ENCODE data around the gene ZNF141. TPM values are rescaled to one million over a fixed set of nuclear protein-coding genes. Genes with fewer than 3 reads are reported as not detected.

The ZNF141 gene
- total RNA-seq, 1 experiment from 2014 or later, result 43.6 TPM

DNA sequence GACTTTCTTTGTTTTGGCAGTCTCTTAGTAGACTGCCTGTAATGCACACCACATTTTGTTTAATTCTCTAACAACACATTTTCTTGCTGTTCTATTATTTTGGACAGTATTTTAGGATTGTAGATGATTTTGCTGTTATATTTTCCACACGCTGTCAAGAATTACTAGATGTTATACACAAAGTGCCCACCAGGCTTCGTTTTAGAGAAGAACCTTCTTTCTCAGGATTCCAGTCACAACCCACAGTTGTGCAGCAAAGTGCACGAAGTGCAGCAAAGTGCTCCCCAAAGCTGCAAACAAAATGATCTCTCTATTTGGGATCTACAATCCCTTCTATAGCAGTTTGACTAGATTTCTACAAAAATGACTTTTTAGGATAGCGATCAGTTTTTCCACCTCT is 2.4 kb downstream of the ZNF141 start:
- peak overlapping the region; percentile 99 for H3K4me3 Mint-ChIP-seq
- ATAC-seq (no peak), DNase-seq (ENCODE audit: low spot score) (no peak)
- ChIA-PET POLR2A (no interaction called here), CTCF (interaction anchor here (0.5 kb wide), 1 partner anchor 78 kb away, joined by 4 read pairs; no protein-coding TSS in a partner anchor)
- peaks cover 34% of the 10 kb centered on the region for H3K4me1 Mint-ChIP-seq
- H3K27me3 Mint-ChIP-seq (ENCODE audit: low read depth), result peaks cover 6% of the 10 kb centered on the region; the same call in 1 of the 2 replicates
- peak overlapping the region; percentile 7; the same call in 1 of the 2 replicates for H3K27ac Mint-ChIP-seq
- peaks cover 35% of the 10 kb centered on the region for H3K36me3 Mint-ChIP-seq
- TF ChIP-seq SMAD3 (CRISPR knock-in tag; IDR thresholded peaks at IDR 0.05; ENCODE audit: borderline replicate concordance), result no peak
- TF ChIP-seq, protein P1, sequence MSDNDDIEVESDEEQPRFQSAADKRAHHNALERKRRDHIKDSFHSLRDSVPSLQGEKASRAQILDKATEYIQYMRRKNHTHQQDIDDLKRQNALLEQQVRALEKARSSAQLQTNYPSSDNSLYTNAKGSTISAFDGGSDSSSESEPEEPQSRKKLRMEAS (CRISPR knock-in tag; IDR thresholded peaks at IDR 0.05), result no peak
- H3K9me3 Mint-ChIP-seq, result peaks cover 4% of the 10 kb centered on the region; the same call in 1 of the 2 replicates

DNA sequence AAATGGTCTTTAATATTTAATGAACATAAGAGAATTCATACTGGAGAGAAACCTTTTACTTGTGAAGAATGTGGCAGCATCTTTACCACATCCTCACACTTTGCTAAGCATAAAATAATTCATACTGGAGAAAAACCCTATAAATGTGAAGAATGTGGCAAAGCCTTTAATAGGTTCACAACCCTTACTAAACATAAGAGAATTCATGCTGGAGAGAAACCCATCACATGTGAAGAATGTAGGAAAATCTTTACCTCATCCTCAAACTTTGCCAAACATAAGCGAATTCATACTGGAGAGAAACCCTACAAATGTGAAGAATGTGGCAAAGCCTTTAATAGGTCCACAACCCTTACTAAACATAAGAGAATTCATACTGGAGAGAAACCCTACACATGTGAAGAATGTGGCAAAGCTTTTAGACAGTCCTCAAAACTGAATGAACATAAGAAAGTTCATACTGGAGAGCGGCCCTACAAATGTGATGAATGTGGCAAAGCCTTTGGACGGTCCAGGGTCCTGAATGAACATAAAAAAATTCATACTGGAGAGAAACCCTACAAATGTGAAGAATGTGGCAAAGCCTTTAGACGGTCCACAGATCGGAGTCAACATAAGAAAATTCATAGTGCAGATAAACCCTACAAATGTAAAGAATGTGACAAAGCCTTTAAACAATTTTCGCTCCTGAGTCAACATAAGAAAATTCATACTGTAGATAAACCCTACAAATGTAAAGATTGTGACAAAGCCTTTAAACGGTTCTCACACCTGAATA is 35.6 kb downstream of the ZNF141 start:
- ATAC-seq, result no peak
- POLR2A ChIA-PET, result no interaction called here
- Mint-ChIP-seq H3K27me3 (ENCODE audit: low read depth) (peaks cover 21% of the 10 kb centered on the region), H3K27ac (no peak overlapping the region), H3K36me3 (peaks cover 95% of the 10 kb centered on the region), H3K4me3 (no peak overlapping the region), H3K9me3 (peaks cover 82% of the 10 kb centered on the region), H3K4me1 (no peaks in the 10 kb centered on the region)
- CTCF ChIA-PET, result no interaction called here
- no peak for TF ChIP-seq SP1 (CRISPR knock-in tag; conservative IDR thresholded peaks at IDR 0.05)
- no peak for TF ChIP-seq NR2C2 (CRISPR knock-in tag; IDR thresholded peaks at IDR 0.05)
- TF ChIP-seq JUN (CRISPR knock-in tag; IDR thresholded peaks at IDR 0.05), result no peak
- TF ChIP-seq, protein P2, sequence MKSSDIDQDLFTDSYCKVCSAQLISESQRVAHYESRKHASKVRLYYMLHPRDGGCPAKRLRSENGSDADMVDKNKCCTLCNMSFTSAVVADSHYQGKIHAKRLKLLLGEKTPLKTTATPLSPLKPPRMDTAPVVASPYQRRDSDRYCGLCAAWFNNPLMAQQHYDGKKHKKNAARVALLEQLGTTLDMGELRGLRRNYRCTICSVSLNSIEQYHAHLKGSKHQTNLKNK (CRISPR knock-in tag; IDR thresholded peaks at IDR 0.05), result no peak
- TF ChIP-seq CREM (CRISPR knock-in tag; IDR thresholded peaks at IDR 0.05), result no peak
- no peak for DNase-seq (ENCODE audit: low spot score)

DNA sequence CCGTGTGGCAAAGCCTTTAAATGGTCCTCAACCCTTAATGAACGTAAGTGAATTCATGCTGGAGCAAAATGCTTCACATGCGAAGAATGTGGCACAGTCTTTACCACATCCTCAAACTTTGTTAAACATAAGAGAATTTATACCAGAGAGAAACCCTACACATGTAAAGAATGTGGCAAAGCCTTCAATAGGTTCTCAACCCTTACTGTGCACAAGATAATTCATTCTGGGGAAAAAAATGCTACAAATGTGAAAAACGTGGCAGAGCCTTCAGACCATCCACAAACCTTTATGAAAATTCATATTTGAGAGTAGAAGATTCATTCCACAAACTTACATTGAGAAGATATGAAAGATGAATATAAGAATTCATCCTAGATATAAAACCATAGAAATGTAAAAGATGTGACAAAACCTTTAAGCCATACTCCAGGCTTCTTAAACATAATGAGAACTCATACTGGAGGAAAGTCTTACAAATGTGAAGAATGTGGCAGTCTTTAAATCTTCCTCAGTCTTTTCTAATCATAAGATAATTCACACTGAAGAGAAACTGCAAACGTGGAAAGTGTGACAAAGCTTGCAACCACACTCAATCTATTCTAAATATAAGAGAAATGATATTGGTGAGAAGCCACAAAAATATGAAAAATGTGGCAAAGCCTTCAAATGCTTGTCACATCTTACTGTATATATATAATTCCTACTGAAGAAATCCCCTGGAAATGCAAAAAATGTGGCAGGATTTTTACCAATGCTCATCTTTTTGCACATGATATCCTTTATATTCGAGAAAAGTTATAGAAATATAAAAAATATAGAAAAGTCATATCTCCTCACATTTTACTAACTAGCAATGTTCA is 36.9 kb downstream of the ZNF141 start:
- Mint-ChIP-seq H3K4me1 (no peaks in the 10 kb centered on the region), H3K27me3 (ENCODE audit: low read depth) (peaks cover 21% of the 10 kb centered on the region), H3K27ac (no peak overlapping the region), H3K36me3 (peaks cover 93% of the 10 kb centered on the region), H3K9me3 (peaks cover 81% of the 10 kb centered on the region), H3K4me3 (no peak overlapping the region)
- POLR2A ChIA-PET, result no interaction called here
- DNase-seq (ENCODE audit: low spot score), result no peak
- CTCF ChIA-PET, result no interaction called here
- ATAC-seq, result no peak
- TF ChIP-seq CREB1 (CRISPR knock-in tag; IDR thresholded peaks at IDR 0.05) (no peak), ZNF263 (CRISPR knock-in tag; IDR thresholded peaks at IDR 0.05; ENCODE audit: low read depth) (no peak), SOX15 (CRISPR knock-in tag; IDR thresholded peaks at IDR 0.05) (no peak), MYBL2 (CRISPR knock-in tag; IDR thresholded peaks at IDR 0.05) (no peak), OVOL2 (CRISPR knock-in tag; IDR thresholded peaks at IDR 0.05; ENCODE audit: borderline replicate concordance) (no peak), FOXJ3 (CRISPR knock-in tag; IDR thresholded peaks at IDR 0.05; ENCODE audit: borderline replicate concordance) (no peak), NR2C2 (CRISPR knock-in tag; IDR thresholded peaks at IDR 0.05) (no peak), NR1H2 (CRISPR knock-in tag; IDR thresholded peaks at IDR 0.05) (no peak), ZNF219 (CRISPR knock-in tag; IDR thresholded peaks at IDR 0.05; ENCODE audit: borderline replicate concordance) (no peak), GRHL2 (CRISPR knock-in tag; IDR thresholded peaks at IDR 0.05; ENCODE audit: insufficient replicate concordance, severe bottlenecking) (no peak)
- TF ChIP-seq, protein P3, sequence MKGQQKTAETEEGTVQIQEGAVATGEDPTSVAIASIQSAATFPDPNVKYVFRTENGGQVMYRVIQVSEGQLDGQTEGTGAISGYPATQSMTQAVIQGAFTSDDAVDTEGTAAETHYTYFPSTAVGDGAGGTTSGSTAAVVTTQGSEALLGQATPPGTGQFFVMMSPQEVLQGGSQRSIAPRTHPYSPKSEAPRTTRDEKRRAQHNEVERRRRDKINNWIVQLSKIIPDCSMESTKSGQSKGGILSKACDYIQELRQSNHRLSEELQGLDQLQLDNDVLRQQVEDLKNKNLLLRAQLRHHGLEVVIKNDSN (CRISPR knock-in tag; IDR thresholded peaks at IDR 0.05), result no peak
- TF ChIP-seq, protein P4, sequence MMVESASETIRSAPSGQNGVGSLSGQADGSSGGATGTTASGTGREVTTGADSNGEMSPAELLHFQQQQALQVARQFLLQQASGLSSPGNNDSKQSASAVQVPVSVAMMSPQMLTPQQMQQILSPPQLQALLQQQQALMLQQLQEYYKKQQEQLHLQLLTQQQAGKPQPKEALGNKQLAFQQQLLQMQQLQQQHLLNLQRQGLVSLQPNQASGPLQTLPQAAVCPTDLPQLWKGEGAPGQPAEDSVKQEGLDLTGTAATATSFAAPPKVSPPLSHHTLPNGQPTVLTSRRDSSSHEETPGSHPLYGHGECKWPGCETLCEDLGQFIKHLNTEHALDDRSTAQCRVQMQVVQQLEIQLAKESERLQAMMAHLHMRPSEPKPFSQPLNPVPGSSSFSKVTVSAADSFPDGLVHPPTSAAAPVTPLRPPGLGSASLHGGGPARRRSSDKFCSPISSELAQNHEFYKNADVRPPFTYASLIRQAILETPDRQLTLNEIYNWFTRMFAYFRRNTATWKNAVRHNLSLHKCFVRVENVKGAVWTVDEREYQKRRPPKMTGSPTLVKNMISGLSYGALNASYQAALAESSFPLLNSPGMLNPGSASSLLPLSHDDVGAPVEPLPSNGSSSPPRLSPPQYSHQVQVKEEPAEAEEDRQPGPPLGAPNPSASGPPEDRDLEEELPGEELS (CRISPR knock-in tag; IDR thresholded peaks at IDR 0.05), result no peak
- TF ChIP-seq, protein P5, sequence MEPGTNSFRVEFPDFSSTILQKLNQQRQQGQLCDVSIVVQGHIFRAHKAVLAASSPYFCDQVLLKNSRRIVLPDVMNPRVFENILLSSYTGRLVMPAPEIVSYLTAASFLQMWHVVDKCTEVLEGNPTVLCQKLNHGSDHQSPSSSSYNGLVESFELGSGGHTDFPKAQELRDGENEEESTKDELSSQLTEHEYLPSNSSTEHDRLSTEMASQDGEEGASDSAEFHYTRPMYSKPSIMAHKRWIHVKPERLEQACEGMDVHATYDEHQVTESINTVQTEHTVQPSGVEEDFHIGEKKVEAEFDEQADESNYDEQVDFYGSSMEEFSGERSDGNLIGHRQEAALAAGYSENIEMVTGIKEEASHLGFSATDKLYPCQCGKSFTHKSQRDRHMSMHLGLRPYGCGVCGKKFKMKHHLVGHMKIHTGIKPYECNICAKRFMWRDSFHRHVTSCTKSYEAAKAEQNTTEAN (CRISPR knock-in tag; IDR thresholded peaks at IDR 0.05), result no peak
- TF ChIP-seq, protein P6, sequence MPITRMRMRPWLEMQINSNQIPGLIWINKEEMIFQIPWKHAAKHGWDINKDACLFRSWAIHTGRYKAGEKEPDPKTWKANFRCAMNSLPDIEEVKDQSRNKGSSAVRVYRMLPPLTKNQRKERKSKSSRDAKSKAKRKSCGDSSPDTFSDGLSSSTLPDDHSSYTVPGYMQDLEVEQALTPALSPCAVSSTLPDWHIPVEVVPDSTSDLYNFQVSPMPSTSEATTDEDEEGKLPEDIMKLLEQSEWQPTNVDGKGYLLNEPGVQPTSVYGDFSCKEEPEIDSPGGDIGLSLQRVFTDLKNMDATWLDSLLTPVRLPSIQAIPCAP (CRISPR knock-in tag; IDR thresholded peaks at IDR 0.05), result no peak
- TF ChIP-seq, protein P7, sequence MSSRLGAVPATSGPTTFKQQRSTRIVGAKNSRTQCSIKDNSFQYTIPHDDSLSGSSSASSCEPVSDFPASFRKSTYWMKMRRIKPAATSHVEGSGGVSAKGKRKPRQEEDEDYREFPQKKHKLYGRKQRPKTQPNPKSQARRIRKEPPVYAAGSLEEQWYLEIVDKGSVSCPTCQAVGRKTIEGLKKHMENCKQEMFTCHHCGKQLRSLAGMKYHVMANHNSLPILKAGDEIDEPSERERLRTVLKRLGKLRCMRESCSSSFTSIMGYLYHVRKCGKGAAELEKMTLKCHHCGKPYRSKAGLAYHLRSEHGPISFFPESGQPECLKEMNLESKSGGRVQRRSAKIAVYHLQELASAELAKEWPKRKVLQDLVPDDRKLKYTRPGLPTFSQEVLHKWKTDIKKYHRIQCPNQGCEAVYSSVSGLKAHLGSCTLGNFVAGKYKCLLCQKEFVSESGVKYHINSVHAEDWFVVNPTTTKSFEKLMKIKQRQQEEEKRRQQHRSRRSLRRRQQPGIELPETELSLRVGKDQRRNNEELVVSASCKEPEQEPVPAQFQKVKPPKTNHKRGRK (CRISPR knock-in tag; IDR thresholded peaks at IDR 0.05; ENCODE audit: borderline replicate concordance), result no peak
- TF ChIP-seq, protein P8, sequence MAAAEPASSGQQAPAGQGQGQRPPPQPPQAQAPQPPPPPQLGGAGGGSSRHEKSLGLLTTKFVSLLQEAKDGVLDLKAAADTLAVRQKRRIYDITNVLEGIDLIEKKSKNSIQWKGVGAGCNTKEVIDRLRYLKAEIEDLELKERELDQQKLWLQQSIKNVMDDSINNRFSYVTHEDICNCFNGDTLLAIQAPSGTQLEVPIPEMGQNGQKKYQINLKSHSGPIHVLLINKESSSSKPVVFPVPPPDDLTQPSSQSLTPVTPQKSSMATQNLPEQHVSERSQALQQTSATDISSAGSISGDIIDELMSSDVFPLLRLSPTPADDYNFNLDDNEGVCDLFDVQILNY (CRISPR knock-in tag; IDR thresholded peaks at IDR 0.05), result no peak
